Coronary artery (tissue), 2 donors: ENCODE measurements around the gene TMEM147.

Source experiments
- DNase-seq: peaks from one replicate; pipeline ENCODE4 v3.0.0-alpha.2; 2017; ENCODE audit warnings: low spot score
- H3K27ac ChIP-seq, 2 donors: fragments of 200-600 bp; sonication (generic); one replicate each; pipeline ENCODE4 v1.5.1; 2016 to 2019
- H3K4me3 ChIP-seq: fragments of 200-600 bp; sonication (generic); 2 replicates; pipeline ENCODE4 v1.5.1; 2016; ENCODE audit warnings: mild to moderate bottlenecking, moderate library complexity
- TF ChIP-seq, protein P1 (sequence below): fragments of 200-600 bp; sonication (generic); IDR thresholded peaks from one replicate; pipeline ENCODE4 v1.5.1; 2019; ENCODE audit warnings: antibody characterized with exemption

The TMEM147 gene

DNA sequence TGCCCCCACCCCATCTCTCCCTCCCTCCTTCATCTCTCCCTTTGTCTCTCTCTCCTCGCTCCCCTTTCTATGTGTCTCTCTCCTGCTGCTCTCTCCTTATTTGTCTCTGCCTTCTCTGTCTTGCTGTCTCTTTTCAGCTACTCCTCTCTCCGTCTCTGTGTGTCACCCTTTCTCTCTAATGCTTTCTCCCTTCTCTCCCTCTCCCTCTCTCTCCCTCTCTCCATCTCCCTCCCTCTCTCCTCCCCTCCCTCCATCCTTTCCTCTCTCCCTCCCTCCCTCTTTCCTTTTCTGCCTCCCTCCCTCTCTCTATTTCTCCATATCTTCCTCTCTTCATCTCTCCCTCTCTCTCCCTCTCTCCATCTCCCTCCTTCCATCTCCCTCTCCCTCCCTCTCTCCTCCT lies 17.4 kb downstream of the TMEM147 start:
- TF ChIP-seq, protein P1, sequence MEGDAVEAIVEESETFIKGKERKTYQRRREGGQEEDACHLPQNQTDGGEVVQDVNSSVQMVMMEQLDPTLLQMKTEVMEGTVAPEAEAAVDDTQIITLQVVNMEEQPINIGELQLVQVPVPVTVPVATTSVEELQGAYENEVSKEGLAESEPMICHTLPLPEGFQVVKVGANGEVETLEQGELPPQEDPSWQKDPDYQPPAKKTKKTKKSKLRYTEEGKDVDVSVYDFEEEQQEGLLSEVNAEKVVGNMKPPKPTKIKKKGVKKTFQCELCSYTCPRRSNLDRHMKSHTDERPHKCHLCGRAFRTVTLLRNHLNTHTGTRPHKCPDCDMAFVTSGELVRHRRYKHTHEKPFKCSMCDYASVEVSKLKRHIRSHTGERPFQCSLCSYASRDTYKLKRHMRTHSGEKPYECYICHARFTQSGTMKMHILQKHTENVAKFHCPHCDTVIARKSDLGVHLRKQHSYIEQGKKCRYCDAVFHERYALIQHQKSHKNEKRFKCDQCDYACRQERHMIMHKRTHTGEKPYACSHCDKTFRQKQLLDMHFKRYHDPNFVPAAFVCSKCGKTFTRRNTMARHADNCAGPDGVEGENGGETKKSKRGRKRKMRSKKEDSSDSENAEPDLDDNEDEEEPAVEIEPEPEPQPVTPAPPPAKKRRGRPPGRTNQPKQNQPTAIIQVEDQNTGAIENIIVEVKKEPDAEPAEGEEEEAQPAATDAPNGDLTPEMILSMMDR = no peak
- Histone ChIP-seq H3K4me3 (no peak overlapping the region), H3K27ac (no peak overlapping the region)
- no peak for DNase-seq

DNA sequence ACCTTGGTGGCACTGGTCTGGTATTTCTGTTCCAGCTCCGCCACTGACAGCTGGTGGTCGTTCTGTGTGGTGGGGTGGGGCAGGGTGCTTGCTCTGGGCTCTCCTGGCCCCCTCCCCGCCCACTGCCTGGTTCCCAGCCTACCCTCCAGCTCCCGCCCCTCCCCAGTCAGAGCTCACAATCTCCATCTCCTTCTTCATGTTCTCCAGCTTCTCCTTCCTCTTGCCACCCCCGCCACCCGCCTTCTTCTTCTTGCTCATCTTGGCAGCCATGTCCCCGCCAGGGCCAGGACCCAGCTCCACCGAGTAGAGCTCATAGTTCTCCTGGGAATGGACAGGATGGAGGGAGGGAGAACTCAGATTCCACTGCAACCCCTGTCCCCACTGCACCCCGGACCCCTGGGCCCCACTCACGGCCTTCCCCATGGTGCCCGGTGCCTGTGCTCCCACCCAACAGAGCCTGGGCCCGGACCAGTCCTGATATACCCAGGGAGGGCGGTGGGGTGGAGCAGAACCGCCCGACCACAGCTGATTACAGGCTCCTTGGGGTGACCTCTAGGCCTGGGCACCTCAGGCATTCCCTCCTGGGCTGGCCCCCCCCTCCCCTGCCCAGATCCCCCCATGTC lies 17.9 kb downstream of the TMEM147 start, which contains the start of gene ATP4A:
Gene ATP4A, minus strand, starts transcription at position 452 of the 623 bp plus-strand sequence. Its CDS starts 29 bp downstream, at position 423.
- no peak for DNase-seq
- Histone ChIP-seq H3K4me3 (no peak within 1 kb of the TSS), H3K27ac (no peak within 1 kb of the TSS)
- TF ChIP-seq, protein P1 = no peak

DNA sequence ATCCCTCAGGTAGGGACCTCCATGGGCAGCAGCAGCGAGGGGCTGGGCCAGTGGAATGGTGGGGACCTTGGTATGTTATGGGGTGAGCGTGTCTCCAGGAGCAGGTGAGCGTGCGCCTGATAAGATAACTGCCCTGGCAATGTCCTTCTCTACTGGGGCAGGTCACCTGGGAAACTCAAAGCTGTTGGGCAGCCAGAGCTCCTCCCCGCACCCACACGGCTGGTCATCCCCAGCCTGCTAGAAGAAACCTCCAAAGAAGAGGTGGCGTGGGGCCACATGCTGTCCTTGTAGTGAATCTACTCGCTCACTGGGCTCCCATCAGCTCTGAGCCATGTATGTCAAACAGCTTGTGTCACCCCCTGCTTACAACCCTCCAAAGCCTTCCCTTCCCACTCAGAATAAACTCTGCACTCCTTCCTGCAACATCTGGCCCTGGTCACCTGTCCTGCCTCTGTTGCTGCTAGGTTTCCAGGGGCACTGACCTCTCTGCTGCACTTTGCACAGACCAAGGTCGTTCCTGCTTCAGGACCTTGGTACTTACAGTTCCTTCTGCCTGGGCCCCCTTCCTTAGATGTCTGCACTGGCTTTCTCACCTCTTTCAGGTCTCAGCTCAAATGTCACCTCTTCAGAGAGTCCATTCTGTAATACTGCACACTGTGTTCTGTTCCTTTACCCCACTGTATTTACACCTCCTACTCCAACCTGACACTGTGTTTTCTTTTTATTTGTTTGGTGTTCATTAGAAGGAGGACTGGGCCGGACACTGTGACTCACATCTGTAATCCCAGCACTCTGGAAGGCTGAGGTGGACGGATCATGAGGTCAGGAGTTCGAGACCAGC lies 19.8 kb downstream of the TMEM147 start:
- H3K27ac ChIP-seq = no peak overlapping the region
- no peak for DNase-seq
- TF ChIP-seq, protein P1 = no peak
- H3K4me3 ChIP-seq = no peak overlapping the region

DNA sequence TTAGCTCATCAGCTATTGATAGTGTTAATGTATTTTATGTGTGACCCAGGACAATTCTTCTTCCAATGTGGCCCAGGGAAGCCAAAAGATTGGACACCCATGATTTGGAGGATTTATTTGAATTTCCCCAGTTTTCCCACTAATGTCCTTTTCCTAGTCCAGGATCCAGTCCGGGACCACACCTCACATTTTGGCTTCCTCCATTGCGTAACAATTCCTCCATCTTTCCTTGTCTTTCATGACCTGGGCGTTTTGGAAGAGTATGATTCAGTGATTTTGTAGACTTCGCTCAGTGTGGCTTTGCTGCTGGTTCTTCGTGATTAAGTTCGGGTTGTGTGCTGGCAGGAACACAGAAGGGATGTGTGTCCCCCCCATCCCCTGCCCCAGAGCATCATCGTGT lies 21.3 kb downstream of the TMEM147 start:
- TF ChIP-seq, protein P1 = no peak
- no peak overlapping the region for H3K4me3 ChIP-seq
- H3K27ac ChIP-seq = no peak overlapping the region
- no peak for DNase-seq

DNA sequence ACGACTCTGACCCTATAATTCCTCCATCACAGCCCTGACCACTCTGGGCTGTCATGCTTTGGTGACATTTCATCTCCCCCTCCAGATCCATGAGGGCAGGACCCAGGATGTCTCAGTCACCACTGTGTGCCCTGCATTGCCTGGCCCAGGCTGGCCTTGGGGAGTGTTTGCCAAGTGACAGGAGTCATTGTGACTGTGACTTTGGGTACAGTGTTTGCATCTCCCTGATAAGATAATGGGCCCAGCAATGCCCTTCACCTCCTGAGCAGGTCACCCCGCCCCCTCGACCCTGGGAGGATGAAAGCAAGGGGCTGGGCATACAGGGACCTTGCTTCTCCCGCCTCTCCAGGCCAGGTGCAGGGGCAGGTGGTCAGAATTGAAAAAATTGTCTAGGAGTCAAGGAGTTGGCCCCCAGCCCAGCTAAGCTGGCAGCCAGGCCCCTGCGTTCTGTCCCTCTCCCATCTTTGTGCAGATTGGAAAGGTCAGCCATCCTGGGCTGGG lies 23.9 kb downstream of the TMEM147 start:
- no peak for DNase-seq
- Histone ChIP-seq H3K27ac (no peak overlapping the region), H3K4me3 (no peak overlapping the region)
- TF ChIP-seq, protein P1 = no peak

DNA sequence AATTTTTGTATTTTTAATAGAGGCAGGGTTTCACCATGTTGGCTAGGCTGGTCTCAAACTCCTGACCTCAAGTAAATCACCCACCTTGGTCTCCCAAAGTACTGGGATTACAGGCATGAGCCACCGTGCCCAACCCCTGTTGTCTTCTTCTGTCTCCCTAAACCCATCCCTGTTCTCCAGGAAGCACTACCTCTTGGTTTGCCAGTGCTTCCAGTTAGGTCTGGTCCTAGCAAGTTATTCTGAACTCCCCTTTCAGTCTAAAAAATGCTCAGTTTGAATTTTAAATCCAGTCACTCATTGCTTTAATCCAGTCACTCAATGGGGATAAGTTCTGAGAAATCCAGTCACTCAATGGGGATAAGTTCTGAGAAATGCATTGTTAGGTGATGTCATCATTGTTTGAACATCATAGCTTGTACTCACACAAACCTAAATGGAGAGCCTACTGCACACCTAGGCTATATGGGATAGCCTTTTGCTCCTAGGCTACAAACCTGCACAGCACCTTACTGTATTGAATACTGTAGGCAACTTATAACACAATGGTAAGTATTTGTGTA lies 26.1 kb downstream of the TMEM147 start:
- DNase-seq = no peak
- Histone ChIP-seq H3K4me3 (no peak overlapping the region), H3K27ac (no peak overlapping the region)
- TF ChIP-seq, protein P1 = no peak
